Small intestine (tissue), 7 donors: ENCODE results near the gene RIPK4. TPM values are rescaled to one million over a fixed set of nuclear protein-coding genes. Genes with fewer than 3 reads are reported as not detected.

ENCODE experiments used
- DNase-seq, 2 donors: peaks; one replicate each; pipeline versions ENCODE4 v3.0.0 to v3.0.0-alpha.2; 2013
- FAIRE-seq: peaks from 2 replicates; lab custom pipeline; 2012; peaks lifted over from hg19 to GRCh38; lab: Jason Lieb, UNC
- H3K27ac ChIP-seq, 3 donors: one replicate each; pipeline ENCODE4 v1.5.1; 2013; ENCODE audit warnings: low read length in 2 of 3, mild to moderate bottlenecking in 2 of 3, control low read depth in 1 of 3, inconsistent platforms in 1 of 3, low read depth in 1 of 3, moderate library complexity in 1 of 3
- H3K27me3 ChIP-seq, 3 donors: one replicate each; pipeline ENCODE4 v1.6.1; 2013; ENCODE audit warnings: low read length in 3 of 3, inconsistent platforms in 1 of 3; ENCODE audit not compliant: control insufficient read depth in 3 of 3, insufficient read depth in 3 of 3
- H3K36me3 ChIP-seq, 3 donors: one replicate each; pipeline ENCODE4 v1.6.1; 2013; ENCODE audit warnings: low read length in 3 of 3, inconsistent platforms in 1 of 3, low read depth in 1 of 3, mild to moderate bottlenecking in 1 of 3, moderate library complexity in 1 of 3; ENCODE audit not compliant: control insufficient read depth in 3 of 3, insufficient read depth in 2 of 3
- H3K4me1 ChIP-seq, 3 donors: one replicate each; pipeline ENCODE4 v1.6.1; 2013; ENCODE audit warnings: low read length in 2 of 3, inconsistent platforms in 1 of 3, low read depth in 1 of 3, mild to moderate bottlenecking in 1 of 3, moderate library complexity in 1 of 3; ENCODE audit not compliant: control insufficient read depth in 3 of 3, insufficient read depth in 2 of 3
- H3K4me3 ChIP-seq, 3 donors: one replicate each; pipeline ENCODE4 v1.5.1; 2013; ENCODE audit warnings: low read length in 3 of 3, control low read depth in 1 of 3, inconsistent platforms in 1 of 3, low read depth in 1 of 3, mild to moderate bottlenecking in 1 of 3, moderate library complexity in 1 of 3
- H3K9me3 ChIP-seq, 2 donors: one replicate each; pipeline ENCODE4 v1.6.1; 2013; ENCODE audit warnings: low read depth in 1 of 2, low read length in 1 of 2; ENCODE audit not compliant: control insufficient read depth in 2 of 2, insufficient read depth in 1 of 2
- WGBS, 3 donors: extraction: QIAGEN DNeasy Blood & Tissue Kit; methylation state at CpG; one replicate each; pipeline ENCODE4 v1.1.7; 2013; 5-methylcytosine and 5-hydroxymethylcytosine counted together
- polyA plus RNA-seq, 4 donors: library from polyadenylated mRNA; stranded (reverse) in 3 of 4; unstranded in 1 of 4; fragments of 200-250 nt in 3 of 4; fragments of 120-200 nt in 1 of 4; gene quantifications; one replicate each; pipeline versions ENCODE4 v1.2.1 to v1.2.3, GENCODE V29; 2013
- donor health status: healthy with polysubstance abuse.
- donor health status: control.
- donor health status: control.
- donor health status: Bipolar disorder and iron deficiency.
- donor health status: healthy.

The RIPK4 gene
- polyA plus RNA-seq, 4 donors, result 9.7 to 28.4 (median 20.5) TPM

DNA sequence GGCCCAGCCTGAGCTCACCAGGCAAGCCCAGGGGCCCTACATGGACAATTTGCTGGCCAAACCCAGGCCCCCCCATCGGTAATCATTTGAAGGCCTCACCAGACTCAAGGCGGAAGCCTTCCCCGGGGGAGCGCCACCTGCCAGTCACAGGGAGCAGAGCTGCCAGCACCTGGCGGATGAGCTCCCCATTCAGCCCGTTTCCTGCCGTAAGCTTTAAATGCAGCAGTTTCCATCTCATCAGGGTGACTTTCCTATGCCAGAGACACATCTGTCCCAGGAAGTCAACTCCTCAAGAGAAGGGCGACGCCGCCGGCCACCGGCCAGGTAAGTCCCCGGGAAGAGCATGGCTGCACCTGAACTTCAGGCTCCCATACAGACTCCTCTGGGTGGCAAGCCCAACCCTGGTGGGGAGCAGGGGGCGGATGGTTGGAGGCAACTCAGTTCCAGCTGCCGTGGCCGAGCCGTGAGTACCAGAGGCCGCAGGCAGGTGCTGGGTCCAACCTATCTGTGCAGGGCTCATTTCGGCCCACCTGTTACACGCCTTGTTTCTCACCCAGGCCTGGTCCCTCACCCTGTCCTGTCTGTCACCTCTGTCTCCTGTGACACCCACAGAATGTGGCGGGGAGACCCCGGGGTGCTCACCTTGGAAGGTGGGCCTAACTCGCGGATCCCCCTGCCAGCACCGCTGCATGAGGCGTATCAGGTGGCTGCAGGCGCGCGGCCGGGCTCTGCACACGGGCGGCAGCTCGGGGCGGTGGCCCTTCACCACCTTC, 20.7 kb downstream of the RIPK4 start:
- Histone ChIP-seq H3K9me3 (peaks cover 0 to 8% of the 10 kb centered on the region in 2 donors), H3K4me3 (no peak overlapping the region), H3K27me3 (peaks cover 0 to 3% (median 0%) of the 10 kb centered on the region in 3 donors), H3K27ac (no peak overlapping the region), H3K4me1 (peaks cover 0 to 15% (median 0%) of the 10 kb centered on the region in 3 donors), H3K36me3 (peaks cover 6 to 99% (median 33%) of the 10 kb centered on the region in 3 donors)
- DNase-seq, result no peak
- WGBS, 3 donors, result 90 to 95% (median 93%) methylated on average over 33 to 34 of the region's 34 CpGs
- no peak for FAIRE-seq

DNA sequence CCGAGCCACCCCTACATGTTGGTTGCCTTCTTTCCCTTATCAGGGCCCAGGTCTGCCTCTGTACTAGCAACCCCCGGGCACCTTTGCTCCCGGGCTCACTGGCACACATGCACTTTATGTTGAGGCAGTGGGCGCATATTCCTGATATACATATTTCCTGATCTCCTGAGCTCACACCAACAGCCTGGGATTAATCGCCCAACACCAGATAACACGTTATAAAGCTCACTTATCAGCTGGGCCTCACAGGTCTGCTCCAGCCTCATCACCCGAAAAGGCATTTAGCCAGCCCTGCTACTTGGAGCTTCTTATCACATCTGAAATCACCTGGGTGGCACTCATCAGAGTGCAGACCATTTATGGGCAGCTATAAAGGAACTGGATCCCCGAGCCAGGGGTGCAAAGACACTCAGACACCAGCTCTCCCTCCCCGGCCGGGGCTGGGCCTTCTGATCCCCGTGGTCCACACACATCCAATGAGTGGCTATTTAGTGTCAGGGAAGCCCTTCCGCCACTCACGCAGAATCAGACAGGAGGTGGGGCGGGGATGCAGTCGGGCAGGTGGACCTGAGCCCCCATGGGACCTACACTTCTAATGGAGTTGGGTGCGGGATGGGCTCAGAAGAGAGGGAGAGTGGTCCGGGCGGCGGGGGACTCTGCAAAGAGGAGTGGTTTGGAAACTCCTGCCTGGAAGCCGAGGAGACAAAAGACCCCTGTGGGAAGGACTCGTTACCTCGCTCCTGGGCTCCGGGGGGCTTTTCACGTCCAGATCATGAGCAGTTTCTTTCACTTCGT, 21.6 kb downstream of the RIPK4 start:
- no peak overlapping the region for H3K4me3 ChIP-seq
- peaks cover 0 to 17% of the 10 kb centered on the region in 2 donors for H3K9me3 ChIP-seq
- peaks cover 0 to 3% (median 0%) of the 10 kb centered on the region in 3 donors for H3K27me3 ChIP-seq
- 52 to 78% (median 59%) methylated on average over 25 of the region's 25 CpGs for WGBS, 3 donors
- no peak overlapping the region for H3K27ac ChIP-seq
- FAIRE-seq, result no peak
- H3K4me1 ChIP-seq, result peaks cover 0 to 7% (median 0%) of the 10 kb centered on the region in 3 donors
- peak in 1 of 2 donors; percentile 71 for DNase-seq
- H3K36me3 ChIP-seq, result peaks cover 6 to 99% (median 33%) of the 10 kb centered on the region in 3 donors

DNA sequence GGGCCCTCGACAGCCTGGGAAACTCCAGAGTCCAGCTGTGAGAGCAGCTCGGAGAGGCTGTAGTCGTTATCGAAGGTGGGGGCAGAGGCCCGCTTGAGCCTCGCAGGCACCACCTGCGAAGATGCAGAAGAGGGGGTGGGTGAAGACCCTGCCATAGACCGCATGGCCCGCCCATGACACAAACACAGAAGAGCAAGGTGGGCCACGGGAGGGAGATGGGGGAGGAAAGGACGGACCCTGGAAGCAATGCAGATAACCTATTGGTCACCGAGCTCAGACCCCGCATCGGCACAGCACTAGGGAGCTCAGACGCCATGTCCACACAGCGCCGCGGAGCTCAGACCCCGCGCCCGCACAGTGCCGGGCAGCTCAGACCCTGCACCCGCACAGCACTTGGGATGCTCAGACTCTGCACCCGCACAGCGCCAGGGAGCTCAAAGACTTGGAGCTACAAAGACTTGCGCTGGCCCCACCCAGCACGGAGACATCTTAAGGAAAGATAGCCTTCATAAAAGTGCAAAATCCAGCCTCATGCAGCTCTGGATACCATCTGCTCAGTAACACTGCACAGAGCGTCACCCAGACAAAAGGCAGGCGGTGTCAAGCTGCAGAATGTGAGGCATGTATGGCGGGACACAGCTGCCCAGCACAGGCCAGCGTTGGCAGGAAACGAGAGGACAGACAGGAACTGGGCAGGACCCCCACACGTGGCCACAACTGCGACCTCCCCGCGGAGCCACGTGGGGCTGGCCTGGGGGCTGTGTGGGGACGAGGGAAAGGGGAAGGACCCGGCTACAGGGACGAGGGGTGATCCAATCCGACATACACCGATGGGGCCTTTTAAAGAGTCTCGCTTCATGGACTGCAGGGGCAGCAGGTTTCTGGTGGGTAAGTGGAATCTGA, 22.6 kb downstream of the RIPK4 start:
- peaks cover 0 to 3% (median 0%) of the 10 kb centered on the region in 3 donors for H3K27me3 ChIP-seq
- no peak for FAIRE-seq
- no peak overlapping the region for H3K4me3 ChIP-seq
- peaks cover 6 to 99% (median 33%) of the 10 kb centered on the region in 3 donors for H3K36me3 ChIP-seq
- peaks cover 0 to 27% of the 10 kb centered on the region in 2 donors for H3K9me3 ChIP-seq
- peak in 1 of 2 donors; percentile 29 for DNase-seq
- H3K27ac ChIP-seq, result no peak overlapping the region
- 77 to 86% (median 84%) methylated on average over 43 of the region's 43 CpGs for WGBS, 3 donors
- peaks cover 0 to 3% (median 0%) of the 10 kb centered on the region in 3 donors for H3K4me1 ChIP-seq

DNA sequence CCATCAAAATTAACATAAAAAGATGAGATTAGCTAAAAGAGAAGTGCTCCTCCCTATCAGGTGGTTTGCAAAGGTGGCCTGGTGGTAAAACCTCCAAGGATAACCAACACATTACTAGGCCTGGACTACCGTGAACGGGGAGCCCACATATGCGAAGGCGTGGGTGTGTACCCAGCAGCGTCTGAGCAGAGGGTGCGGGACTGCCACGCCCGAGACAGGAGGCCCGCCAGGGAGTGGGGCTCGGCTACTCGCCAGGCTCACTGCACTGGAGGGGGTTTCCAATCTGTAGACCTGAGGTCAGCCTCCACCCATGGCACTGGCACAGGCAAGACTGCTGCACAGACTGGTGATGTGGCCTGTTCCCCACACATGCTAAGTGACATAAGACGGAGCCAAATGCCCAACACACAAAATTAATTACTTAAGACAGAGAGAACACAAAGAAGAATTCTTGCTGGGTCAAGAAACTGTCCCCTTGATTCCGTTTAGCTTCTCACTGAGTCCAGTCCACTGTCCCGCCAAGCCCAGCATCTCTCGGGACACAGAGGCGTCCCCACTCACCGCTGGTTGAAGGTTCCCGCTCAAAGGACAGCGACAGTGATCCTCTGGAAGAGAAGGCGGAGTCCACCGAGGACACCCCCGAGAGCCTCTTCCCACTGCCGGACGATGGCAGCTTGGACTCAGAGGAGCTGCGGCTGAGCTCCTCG, 23.4 kb downstream of the RIPK4 start:
- WGBS, 3 donors, result 70 to 79% (median 73%) methylated on average over 26 of the region's 26 CpGs

DNA sequence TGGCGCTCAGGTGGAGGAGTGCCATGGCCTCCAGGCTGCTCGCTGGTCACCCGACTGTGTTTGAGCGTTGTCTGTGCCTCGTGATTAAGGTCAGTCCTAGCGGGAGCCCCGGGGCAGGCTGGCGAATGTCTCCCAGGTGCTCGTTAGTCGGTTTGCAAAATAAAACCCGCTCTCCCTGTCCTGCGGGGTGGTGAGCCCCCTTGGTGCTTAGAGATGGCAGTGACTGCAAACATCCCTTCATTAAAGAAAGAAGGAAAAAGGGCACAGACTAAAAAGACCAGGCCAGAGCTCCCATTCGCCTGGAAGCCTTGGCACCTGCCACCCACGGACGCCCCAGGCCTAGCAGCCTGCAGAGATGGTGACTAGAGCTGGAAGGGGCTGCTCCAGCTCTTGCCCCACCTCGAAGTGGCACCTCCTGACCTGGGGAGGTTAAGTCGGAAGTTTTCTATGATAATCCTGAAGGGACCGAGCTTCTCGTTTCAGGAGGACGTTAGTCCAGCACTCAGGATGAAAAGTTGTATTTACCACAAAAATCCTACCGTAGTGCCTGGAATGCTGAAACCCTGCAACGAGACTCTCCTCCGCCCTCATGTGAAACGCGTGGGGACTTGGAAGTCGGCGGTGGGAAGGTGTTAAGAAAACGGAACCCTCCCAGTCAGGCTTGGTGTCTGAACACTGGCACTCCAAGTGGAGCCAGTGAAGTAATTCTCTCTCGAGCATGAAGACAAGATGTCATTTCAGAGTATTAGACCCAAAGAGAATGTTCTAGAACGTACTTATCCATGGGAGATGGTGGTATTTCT, 24.6 kb downstream of the RIPK4 start:
- DNase-seq (no peak), FAIRE-seq (no peak)
- Histone ChIP-seq H3K9me3 (peaks cover 0 to 42% of the 10 kb centered on the region in 2 donors), H3K27me3 (no peaks in the 10 kb centered on the region), H3K4me3 (no peak overlapping the region), H3K27ac (no peak overlapping the region), H3K36me3 (peaks cover 6 to 91% (median 28%) of the 10 kb centered on the region in 3 donors), H3K4me1 (peaks cover 0 to 3% (median 0%) of the 10 kb centered on the region in 3 donors)
- WGBS, 3 donors, result 89 to 92% (median 91%) methylated on average over 30 of the region's 30 CpGs

More for the DNA sequence above, 23.4 kb downstream of the RIPK4 start:
- Histone ChIP-seq H3K4me3 (no peak overlapping the region), H3K27me3 (no peaks in the 10 kb centered on the region), H3K36me3 (peaks cover 6 to 95% (median 33%) of the 10 kb centered on the region in 3 donors), H3K27ac (no peak overlapping the region), H3K4me1 (peaks cover 0 to 3% (median 0%) of the 10 kb centered on the region in 3 donors), H3K9me3 (peaks cover 0 to 33% of the 10 kb centered on the region in 2 donors)
- DNase-seq (peak in 1 of 2 donors; percentile 47), FAIRE-seq (no peak)

DNA sequence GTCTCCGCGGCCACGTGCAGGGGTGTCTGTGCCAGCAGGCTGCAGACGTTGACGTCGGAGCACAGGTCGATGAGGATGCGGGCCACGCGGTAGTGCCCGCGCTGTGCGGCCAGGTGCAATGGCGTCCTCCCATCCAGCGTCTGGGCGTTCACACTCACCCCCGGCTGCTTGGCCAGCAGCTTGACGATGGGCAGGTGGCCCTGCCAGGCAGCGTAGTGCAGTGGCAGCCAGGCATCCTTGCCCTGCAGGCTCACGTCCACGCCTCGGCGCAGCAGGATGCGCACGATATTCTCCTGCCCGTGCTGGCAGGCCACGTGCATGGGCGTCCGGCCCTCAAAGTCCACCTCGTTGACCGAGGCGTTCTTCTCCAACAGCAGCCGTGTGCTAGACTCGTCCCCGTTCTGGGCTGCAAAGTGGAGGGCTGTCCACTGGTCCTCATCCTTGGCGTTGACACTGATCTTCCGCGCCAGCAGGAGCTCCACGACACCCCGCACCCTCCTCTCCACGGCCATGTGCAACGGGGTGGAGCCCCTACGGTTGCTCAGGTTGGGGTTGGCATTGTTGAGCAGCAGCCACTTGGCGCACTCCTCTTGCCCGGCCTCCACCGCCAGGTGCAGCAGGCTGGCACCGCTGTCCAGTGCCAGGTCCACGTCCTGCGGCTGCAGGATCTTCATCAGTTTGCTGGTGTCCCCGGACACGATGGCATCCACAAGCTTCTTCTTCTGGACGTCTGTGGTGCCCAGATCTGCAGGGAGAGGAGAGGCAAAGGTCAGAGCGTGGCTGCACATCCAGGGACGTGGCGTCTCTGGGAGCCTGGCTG, 25.4 kb downstream of the RIPK4 start:
- H3K9me3 ChIP-seq, result peaks cover 0 to 50% of the 10 kb centered on the region in 2 donors
- H3K27me3 ChIP-seq, result no peaks in the 10 kb centered on the region
- WGBS, 3 donors, result 92 to 94% (median 94%) methylated on average over 54 to 55 of the region's 55 CpGs
- H3K36me3 ChIP-seq, result peaks cover 6 to 91% (median 25%) of the 10 kb centered on the region in 3 donors
- DNase-seq (no peak), FAIRE-seq (no peak)
- H3K4me3 ChIP-seq, result no peak overlapping the region
- H3K4me1 ChIP-seq, result peaks cover 0 to 3% (median 0%) of the 10 kb centered on the region in 3 donors
- H3K27ac ChIP-seq, result no peak overlapping the region
